ENCODE measurements around the gene CIDEB.

Gene CIDEB

GRCh38 chr14:24311837-24312615 is 4.2 kb upstream of the CIDEB start:
- no peak for DNase-seq

- no peak for DNase-seq
Observed at GRCh38 chr14:24310646-24311604, 3.1 kb upstream of the CIDEB start, which contains the start of gene LTB4R. Gene LTB4R, plus strand, starts transcription at chr14:24311502. Its CDS starts 4,150 bp downstream, at chr14:24315652.

GRCh38 chr14:24310265-24310645 is 2.5 kb upstream of the CIDEB start:
- no peak for DNase-seq

GRCh38 chr14:24309538-24310264 is 1.9 kb upstream of the CIDEB start, which contains the start of gene LTB4R2:
Gene LTB4R2, plus strand, starts transcription at chr14:24310140. Its CDS starts 525 bp downstream, at chr14:24310665.
- DNase-seq: no peak

- DNase-seq: no peak
Observed at GRCh38 chr14:24308342-24309124, 756 bp upstream of the CIDEB start.

- no peak for DNase-seq
Observed at GRCh38 chr14:24307156-24307574, 612 bp downstream of the CIDEB start.

- no peak for DNase-seq
Observed at GRCh38 chr14:24304019-24304387, 3.8 kb downstream of the CIDEB start.

GRCh38 chr14:24300326-24300980 is 7.3 kb downstream of the CIDEB start:
- DNase-seq: no peak

GRCh38 chr14:24299255-24300191 is 8.3 kb downstream of the CIDEB start, which contains the start of the genes DHRS1 and NOP9:
Gene DHRS1, minus strand, starts transcription at chr14:24299780. Its CDS starts 674 bp downstream, at chr14:24299106.
Gene NOP9, plus strand, starts transcription at chr14:24299850. Its CDS starts 105 bp downstream, at chr14:24299955.
- DNase-seq: peak; percentile 66 to 88

GRCh38 chr14:24298892-24299254 is 8.9 kb downstream of the CIDEB start:
- peak; percentile 58 to 76 for DNase-seq

GRCh38 chr14:24297190-24297964 is 10.4 kb downstream of the CIDEB start:
- peak; percentile 17 to 51 for DNase-seq

GRCh38 chr14:24296341-24297157 is 11.2 kb downstream of the CIDEB start:
- peak; percentile 68 to 75 for DNase-seq

GRCh38 chr14:24293525-24293924 is 14.3 kb downstream of the CIDEB start:
- DNase-seq: no peak

- no peak for DNase-seq
Observed at GRCh38 chr14:24292118-24292807, 15.5 kb downstream of the CIDEB start.

- DNase-seq: no peak
Observed at GRCh38 chr14:24291446-24292117, 16.2 kb downstream of the CIDEB start.

GRCh38 chr14:24290746-24291145 is 17.0 kb downstream of the CIDEB start:
- no peak for DNase-seq

GRCh38 chr14:24289649-24290280 is 18.0 kb downstream of the CIDEB start:
- DNase-seq: no peak

Data from NCI-H524 (cell line).